Inflammatory macrophage treated with lipopolysaccharide for 4 hours (primary cell): ENCODE data around the gene ZSWIM5.
"Not testable (repeated sequence)": the region's sequence is repeated elsewhere in the genome, so short reads cannot be mapped to it uniquely, and the experiment has no call there.

ENCODE experiments used
- DNase-seq: peaks from one replicate; pipeline ENCODE4 v3.0.0-alpha.2; 2020

The ZSWIM5 gene

DNA sequence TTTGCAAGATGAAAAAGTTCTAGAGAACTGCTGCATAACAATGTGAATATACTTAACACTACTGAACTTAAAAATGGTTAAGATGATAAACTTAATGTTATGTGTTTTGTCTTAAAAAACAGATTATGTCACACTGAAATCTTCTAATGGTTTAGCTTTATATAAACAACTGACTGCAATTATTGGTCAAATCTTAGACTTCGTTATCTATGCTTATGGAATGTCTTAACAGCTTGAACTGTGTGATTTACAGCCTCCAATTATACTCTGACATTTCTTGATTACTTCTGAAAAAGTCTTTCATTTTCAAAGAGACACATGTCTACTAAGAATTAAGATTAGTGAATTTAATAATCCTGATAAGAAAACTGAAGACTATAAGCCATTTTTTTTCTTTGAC lies 71.1 kb downstream of the ZSWIM5 start:
- no peak for DNase-seq

DNA sequence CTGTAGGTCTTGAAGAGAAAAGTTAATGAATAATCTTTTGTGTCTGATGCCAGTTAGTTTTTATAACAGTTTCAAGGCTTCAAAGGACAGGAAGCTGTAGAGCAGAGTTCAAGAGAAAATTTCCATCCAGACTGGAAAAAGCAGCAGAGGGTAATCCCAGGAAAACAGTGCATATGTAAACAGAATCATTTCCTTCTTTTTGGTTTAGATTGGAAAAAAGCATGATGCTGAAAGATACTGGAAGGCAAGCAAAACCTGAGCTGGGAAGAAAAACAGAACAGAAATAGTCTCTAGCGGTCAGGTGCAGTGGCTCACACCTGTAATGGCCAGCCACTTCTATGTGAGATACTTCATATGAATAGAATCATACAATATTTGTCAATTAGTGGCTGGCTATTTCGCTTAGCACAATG lies 71.9 kb downstream of the ZSWIM5 start:
- no peak for DNase-seq

DNA sequence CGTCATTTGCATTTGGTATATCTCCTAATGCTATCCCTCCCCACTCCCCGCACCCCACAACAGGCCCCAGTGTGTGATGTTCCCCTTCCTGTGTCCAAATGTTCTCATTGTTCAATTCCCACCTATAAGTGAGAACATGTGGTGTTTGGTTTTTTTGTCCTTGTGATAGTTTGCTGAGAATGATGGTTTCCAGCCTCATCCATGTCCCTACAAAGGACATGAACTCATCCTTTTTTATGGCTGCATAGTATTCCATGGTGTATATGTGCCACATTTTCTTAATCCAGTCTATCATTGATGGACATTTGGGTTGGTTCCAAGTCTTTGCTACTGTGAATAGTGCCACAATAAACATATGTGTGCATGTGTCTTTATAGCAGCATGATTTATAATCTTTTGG lies 73.7 kb downstream of the ZSWIM5 start:
- not testable (repeated sequence) for DNase-seq

DNA sequence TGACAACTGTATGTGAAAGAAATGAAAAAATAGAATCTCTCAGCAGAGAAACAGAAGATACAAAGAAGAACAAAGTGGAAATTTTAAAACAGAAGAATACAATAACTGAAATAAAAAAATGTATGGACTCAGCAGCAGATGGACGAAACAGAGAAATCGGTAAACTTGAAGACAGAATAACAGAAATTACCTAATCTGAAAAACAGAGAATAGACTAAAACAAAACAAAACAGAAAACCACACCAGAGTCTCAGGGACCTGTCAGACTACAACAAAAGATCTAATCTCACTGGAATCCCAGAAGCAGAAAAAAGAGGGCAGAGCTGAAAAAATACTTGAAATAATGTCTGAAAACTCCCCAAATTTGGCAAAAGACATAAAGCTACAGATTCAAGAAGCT lies 83.0 kb downstream of the ZSWIM5 start:
- DNase-seq: no peak

DNA sequence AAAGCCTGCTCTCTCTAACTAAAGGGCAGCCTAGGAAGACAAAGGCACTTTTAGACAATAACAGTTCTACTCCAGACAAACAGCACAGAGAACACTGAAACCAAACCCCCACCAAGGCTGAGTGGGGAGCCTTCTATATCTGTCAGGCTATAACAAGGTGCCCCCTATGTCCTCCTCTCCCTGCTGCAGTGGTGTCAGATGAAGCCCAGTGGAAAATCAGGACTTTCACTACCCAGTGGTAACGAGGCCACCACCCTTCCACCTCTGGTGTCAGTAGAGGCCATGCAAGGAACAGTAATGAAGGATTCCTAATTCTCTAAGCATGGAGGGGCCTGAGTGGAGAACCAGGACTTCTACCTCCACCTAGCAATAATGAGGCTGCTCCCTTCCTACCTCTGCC lies 83.7 kb downstream of the ZSWIM5 start:
- DNase-seq: no peak

DNA sequence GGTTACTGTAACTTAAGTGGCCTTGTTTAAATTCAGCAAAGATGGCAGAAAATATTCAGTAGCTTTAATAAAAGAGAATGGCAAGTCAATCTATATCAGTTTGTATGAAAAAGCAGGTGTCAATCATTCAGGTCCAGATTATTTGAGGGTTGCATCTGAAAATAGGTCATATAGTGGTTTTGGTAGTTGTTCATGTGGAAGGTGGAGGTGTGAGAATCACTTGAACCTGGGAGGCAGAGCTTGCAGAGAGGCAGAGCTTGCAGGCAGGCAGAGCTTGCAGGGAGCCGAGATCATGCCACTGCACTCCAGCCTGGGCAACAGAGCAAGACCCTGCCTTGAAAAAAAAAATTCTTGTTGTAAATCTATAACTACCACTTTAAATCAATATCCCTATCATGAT lies 88.6 kb downstream of the ZSWIM5 start:
- DNase-seq: no peak

DNA sequence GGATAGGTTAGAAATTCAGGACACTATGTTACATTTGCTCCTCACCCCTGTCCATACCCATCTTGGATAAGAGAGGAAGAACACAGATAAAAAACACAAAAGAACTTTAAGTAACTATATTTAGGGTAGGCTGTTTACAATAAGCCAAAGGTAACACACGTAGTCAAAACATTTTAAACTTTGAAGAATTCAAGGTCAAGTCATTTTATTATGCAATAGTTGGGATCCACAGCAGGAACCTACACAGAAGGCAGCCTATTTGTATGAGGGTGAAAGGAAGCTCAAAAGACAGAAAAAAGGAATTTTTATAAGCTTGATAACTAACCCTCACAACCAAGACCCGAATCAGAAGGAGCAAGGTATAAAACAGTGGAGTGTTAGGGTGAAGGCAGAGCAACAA lies 89.6 kb downstream of the ZSWIM5 start:
- DNase-seq: no peak

DNA sequence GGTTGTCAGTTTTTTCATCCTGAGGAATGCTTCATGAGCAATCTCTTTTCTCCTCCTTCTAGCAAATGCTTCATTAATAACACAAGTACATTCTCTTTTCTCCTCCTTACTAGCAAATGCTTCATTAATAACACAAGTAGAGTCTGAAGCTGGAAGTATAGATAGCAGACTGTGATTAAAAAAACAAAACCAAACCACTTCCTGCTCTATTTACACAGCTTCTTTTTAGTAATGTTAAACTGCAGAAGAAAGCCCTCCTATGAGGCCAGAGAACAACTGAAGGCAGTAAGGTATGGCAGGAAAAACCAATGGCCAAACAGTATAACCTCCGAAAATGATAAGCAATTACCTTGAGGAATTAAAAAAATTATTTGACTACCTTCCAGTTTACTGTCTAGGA lies 90.1 kb downstream of the ZSWIM5 start:
- no peak for DNase-seq

DNA sequence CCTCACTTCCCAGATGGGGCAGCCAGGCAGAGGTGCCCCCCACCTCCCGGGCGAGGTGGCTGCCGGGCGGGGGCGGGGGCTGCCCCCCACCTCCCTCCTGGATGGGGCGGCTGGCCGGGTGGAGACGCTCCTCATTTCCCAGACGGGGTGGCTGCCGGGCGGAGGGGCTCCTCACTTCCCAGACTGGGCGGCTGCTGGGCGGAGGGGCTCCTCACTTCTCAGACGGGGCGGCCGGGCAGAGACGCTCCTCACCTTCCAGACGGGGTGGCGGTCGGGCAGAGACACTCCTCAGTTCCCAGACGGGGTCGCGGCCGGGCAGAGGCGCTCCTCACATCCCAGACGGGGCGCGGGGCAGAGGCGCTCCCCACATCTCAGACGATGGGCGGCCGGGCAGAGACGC lies 91.2 kb downstream of the ZSWIM5 start:
- not testable (repeated sequence) for DNase-seq

DNA sequence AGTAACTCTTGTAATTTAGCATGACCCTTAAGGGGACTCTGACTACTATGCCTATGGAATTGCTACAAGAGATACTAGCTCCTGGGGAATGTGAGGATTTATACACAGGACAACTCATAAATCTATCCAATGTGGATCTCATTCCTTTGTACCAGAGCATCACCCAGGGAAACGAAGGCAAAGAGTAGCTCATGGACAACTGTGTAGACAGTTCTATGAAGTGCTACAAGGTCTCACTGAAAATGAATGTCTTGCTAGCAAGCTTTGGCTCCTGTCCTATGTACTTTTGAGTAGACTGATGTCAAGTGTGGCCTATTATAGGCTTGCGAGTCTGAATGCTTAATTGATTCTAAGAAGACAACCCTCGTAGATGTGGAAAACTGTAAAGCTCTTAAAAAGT lies 93.7 kb downstream of the ZSWIM5 start:
- DNase-seq: no peak

DNA sequence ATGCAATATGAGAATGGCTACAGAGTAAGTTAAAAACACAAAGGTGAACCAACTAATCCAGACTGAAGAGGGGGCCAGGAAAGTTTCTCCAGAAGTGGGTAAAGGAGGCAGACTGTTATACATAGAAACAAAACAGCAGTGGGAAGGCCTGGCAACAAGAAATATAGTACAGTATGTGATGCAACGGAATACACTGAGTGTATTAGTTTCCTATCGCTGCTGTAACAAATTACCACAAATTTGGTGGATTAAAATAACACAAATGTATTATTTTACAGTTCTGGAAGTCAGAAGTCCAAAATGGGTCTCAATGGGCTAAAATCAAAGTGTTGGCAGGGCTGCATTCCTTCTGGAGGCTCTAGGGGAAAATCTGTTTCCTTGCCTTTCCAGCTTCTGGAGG lies 95.2 kb downstream of the ZSWIM5 start:
- DNase-seq: no peak

DNA sequence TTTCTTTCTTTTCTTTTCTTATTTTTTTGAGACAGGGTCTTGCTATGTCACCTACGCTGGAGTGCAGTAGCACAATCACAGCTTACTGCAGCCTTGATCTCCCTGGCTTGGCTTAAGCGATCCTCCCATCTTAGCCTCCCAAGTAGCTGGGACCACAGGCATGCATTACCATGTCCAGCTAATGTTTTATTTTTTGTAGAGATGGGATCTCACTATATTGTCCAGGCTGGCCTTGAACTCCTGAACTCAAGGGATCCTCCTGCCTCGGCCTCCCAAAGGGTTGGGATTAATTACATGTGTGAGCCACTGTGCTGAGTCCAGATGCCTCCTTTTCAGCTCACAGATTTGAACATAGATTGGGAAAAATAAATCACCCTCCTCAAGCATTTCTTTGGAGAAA lies 98.6 kb downstream of the ZSWIM5 start:
- DNase-seq: no peak

DNA sequence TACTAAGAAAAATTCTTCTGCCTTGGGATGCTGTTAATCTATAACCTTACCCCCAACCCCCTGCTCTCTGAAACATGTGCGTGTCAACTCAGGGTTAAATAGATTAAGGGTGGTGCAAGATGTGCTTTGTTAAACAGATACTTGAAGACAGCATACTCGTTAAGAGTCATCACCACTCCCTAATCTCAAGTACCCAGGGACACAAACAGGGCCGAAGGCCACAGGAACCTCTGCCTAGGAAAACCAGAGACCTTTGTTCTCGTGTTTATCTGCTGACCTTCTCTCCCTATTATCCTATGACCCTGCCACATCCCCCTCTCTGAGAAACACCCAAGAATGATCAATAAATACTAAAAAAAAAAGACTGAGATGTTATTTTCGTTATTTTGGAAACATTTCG lies 99.5 kb downstream of the ZSWIM5 start:
- not testable (repeated sequence) for DNase-seq

DNA sequence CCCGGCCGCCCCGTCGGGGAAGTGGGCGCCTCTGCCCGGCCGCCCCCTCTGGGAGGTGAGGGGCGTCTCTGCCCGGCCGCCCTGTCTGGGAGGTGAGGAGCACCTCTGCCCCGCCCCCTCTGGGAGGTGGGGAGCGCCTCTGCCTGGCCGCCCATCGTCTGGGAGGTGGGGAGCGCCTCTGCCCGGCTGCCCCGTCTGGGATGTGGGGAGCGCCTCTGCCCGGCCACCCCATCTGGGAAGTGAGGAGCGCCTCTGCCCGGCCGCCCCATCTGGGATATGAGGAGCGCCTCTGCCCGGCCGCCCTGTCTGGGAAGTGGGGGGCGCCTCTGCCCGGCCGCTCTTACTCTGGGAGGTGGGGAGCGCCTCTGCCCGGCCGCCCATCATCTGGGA lies 100.3 kb downstream of the ZSWIM5 start:
- DNase-seq: not testable (repeated sequence)

DNA sequence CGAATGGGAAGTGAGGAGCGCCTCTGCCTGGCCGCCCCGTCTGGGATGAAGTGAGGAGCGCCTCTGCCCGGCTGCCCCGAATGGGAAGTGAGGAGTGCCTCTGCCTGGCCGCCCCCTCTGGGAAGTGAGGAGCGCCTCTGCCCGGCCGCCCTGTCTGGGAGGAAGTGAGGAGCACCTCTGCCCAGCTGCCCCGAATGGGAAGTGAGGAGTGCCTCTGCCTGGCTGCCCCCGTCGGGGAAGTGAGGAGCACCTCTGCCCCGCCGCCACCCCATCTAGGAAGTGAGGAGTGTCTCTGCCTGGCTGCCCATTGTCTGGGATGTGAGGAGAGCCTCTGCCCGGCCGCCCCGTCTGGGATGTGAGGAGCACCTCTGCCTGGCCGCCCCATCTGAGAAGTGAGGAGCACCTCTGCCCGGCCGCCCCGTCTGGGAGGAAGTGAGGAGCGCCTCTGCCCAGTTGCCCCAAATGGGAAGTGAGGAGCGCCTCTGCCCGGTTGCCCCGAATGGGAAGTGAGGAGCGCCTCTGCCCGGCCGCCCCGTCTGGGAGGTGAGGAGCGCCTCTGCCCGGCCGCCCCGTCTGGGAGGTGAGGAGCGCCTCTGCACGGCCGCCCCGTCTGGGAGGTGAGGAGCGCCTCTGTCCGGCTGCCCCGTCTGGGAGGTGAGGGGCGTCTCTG lies 100.8 kb downstream of the ZSWIM5 start:
- DNase-seq: not testable (repeated sequence)

DNA sequence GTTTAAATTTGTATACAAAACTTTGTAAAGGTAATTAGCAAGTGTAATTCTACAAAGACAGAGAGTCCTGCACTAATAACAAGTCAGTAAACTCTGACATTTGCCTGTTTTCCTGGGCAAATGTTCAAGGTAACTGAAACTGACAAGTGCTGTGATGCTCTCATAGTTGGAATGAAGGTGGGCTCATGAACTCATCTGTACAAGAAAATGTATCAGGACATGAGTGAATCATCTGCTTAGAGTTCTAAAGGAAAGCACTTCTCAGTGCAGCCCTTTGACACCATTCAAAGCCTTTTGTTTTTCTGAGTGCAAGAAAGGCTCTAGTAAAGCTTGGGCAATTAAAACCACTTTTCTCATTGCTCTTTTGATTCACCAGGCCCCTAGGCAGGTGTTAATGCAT lies 102.9 kb downstream of the ZSWIM5 start:
- no peak for DNase-seq

DNA sequence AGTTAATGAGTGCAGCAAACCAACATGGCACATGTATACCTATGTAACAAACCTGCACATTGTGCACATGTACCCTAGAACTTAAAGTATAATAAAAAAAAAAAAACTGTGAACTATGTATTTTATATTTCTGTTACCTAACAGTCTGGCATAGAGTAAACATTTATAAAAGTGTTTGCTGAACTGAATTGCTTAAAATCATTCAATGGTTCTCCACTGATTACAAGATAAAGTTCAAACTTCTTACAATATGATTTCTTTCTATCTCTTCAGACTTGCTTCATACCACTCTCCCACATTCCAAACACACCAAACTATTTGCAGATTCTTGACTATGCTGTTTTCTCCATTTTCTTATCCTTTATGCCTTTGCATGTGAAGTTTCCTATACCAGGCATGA lies 104.5 kb downstream of the ZSWIM5 start:
- no peak for DNase-seq

DNA sequence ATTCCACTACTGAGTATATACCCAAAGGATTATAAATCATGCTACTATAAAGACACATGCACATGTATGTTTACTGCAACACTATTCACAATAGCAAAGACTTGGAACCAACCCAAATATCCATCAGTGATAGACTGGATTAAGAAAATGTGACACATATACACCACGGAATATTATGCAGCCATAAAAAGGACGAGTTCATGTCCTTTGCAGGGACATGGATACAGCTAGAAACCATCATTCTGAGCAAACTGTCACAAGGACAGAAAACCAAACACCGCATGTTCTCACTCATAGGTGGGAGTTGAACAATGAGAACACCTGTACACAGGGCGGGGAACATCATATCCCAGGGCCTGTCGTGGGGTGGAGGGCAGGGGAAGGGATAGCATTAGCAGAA lies 104.9 kb downstream of the ZSWIM5 start:
- DNase-seq: not testable (repeated sequence)

DNA sequence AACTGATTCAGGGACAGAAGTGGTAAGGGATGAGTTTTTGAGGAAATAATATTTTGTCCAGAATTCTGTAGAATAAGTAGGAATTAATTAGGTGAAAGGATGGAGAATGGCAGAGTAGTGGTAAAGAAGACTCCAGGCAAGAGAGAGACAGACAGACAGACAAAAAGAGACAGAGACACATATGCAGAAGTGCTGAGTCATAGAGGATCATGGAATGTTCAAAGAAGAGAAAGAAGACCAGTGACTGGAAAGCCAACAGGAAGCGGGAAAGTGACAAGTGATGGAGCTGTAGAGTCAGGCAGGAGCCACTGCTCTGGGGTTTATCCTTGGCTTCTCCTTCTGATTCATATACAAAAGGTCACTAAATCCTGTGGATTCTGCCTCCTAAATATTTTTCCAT lies 108.5 kb downstream of the ZSWIM5 start:
- no peak for DNase-seq

DNA sequence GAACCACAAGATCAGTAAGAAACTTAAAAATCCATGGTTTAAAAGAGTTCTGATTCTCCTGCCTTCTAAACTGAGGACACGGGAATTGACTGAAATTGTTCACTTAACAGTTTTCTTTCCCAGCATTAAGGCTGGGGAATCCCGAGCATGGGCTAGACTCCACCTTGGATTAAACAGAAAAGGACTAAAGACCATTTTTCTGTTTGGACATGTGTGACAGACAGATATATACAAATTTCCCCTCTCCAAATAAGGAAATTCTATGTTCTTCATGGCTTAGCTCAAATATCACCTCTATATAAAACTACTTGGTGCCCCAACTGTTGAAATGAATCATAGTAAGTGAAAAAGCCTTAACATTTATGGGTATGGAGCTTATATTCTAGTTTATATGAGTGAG lies 109.3 kb downstream of the ZSWIM5 start:
- no peak for DNase-seq

DNA sequence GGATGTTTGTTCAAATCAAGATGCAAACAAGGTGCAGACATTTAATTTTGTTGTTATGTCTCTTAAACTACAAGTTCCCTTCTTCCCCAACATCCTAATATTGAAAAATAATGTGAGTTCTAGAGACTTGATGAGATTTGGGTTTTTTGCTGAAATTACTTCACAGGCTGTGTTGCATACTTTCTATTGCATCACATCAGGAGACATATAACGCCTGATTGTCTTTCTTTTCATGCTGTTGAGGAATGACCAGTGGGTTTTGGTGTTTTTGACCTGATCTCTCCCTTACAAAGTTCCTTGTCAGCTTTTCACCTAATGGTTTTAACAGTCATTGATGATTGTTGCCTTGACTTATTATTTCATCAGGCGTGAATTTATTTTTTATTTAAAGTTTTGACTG lies 111.0 kb downstream of the ZSWIM5 start:
- DNase-seq: peak; percentile 25

DNA sequence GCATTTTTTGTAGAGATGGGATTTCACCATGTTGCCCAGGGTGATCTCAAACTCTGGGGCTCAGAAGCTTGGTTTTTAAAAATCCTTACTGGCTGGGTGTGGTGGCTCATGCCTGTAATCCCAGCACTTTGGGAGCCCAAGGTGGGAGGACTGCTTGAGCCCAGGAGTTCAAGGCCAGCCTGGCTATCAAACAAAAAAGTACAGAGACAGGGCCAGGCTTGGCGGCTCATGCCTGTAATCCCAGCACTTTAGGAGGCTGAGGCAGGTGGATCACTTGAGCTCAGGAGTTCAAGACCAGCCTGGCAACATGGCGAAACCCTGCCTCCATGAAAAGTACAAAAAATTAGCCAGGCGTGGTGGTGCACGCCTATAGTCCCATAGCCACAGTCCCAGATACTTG lies 112.0 kb downstream of the ZSWIM5 start:
- DNase-seq: not testable (repeated sequence)

DNA sequence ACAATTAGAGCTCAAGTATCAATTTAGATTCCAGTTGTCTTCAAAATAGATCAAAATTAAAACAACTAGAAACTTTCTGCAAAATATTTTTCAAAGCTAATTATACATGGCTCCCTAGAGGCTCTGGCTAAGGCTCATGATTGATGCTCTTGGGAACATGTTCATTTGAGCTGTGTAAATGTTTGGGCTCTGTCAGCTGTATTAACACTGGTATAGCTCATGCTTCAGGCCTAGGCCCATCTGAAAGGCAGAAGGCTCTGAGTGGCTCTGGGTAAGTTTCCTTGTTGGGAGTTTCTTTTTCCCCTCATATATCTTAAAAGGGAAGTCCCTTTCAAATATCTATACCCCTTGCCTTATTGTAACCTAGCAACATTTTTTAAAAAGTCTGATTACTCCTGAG lies 113.1 kb downstream of the ZSWIM5 start:
- DNase-seq: no peak

DNA sequence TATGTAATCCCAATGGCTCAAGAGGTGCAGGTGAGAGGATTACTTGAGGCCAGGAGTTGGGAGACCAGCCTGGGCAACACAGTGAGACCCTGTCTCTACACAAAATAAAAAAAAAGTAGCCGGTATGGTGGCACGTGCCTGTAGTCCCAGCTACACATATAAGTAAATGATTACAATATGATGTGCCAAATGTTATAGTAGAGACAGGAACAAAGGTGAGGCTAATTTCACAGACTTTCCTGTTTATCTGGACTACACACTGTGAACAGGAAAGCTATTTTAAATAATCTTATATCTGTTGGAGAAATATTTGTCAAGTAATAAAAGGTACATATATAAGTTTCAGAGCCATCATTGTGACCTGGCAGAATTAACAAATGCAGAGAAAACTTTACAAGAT lies 116.7 kb downstream of the ZSWIM5 start:
- no peak for DNase-seq

DNA sequence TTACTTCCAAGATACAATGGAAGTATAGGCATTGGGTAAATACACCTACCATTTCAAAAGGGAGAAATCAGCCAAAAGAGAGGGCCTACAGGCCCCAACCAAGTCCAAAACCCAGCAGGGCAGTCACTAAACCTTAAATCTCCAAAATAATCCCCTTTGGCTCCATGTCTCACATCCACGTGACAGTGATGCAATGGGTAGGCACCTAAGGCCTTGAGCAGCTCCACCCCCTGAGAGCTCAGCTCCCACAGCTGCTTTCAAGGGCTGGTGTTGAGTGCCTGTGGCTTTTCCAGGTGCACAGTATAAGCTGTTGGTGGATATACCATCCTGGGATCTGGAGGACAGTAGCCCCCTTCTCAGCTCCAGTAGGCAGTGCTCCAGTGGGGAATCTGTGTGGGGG lies 121.8 kb downstream of the ZSWIM5 start:
- no peak for DNase-seq

DNA sequence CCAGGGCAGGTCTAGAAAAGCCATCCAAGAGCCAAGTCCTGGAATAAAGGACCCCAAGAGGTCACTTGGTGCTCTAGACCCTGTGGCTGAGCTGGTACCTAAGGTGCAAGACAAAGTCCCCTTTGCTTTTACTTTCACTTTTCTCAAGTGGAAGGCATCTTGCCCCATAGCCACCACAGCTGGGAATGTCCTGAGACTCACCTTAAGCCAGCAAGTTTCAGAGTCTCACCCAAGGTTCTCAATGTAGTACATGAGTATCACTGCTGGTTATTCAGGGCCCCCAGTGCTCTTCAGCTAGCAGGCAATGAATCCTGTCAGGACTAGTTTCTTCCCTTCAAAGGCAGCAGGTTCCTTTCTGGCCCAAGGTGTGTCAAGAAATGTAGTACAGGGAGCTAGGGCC lies 126.9 kb downstream of the ZSWIM5 start:
- DNase-seq: no peak
